GM19240 (cell line): Measurements from ENCODE around the gene LUC7L2.
"Not testable (repeated sequence)": the region's sequence is repeated elsewhere in the genome, so short reads cannot be mapped to it uniquely, and the experiment has no call there.

ENCODE experiments used
- DNase-seq: peaks from one replicate; pipeline ENCODE4 v3.0.0; 2011; ENCODE audit warnings: low spot score; ENCODE audit not compliant: insufficient read length

Gene LUC7L2

DNA sequence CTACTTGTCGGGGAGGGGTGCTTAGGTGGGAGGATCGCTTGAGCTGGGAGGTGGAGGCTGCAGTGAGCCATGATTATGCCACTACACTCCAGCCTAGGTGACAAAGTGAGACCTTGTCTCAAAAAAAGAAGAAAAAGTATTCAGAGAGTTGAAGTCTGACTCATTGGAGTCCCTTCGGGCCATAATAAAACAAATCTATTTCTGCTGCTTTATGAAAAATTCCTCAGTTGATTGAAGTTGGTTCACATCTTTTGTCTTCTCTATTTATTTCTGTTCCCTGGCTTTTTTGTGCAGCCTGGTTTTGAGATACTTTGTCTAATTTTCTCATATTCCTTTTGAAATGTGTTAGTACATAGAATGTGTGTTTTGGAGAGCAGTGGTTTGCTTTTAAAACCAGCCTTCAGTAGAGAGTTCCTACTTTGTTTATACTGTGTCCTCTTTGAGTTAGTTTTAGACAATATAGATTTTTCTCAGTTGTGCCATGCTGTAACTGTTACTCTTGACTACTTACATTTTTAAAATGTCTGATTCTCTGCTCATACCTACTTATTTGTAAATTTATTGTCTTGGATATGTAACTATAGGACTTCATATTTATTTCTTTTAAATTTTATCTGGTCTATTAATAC lies 36.7 kb downstream of the LUC7L2 start:
- no peak for DNase-seq

DNA sequence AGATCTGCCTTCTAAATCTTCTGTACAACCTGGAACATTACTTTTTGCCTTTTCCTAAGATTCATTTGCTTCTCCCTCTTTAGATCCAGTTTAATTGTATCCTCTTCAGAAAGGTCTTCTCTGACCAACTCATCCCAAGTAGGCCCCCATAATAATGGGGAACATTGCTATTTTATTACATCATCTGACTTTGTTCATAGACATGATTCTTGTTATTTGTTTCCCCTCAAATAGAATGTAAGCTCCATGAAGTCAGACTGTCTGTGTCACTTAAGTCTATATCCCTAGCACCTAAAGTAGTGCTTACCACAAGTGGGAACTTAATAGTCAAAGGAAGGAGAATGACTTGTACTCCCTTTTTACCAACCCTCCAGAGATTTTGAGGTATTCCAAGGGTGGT lies 37.5 kb downstream of the LUC7L2 start:
- no peak for DNase-seq

DNA sequence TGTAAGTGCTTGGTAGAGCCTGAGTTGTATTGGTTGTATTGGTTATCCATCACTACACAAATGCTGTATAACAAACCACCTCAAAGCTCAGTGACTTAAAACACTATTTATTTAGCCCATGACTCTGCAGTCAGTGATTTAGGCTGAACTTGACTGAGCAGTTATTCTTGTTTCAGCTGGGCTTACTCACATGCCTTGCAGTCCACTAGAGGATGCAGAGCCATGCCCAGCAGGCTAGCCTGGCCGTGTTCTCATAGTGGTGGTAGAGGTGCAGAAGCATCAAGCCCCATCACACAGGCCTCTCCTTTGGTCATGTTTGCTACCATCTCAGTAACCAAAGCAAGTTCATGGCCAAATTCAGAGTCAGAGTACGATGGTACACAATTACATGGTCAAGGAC lies 43.9 kb downstream of the LUC7L2 start:
- no peak for DNase-seq

DNA sequence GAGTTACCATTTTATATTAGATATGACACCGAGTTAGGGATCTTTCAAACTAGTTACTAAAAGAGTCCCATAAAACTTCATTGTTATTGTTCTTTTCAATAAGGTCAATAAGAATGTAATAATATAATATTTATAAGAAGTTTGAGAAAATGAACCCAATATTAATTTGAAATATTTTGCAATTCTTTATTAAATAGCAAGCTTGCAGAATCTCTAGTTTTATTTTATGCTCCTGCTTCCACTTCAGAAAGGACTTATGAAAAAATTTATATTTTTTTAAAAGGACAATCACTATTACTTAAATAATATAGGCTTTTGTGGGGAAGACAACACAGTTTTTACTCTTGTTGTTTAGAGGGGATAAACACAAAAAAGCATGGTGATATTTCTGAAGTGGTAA lies 47.9 kb downstream of the LUC7L2 start:
- no peak for DNase-seq

DNA sequence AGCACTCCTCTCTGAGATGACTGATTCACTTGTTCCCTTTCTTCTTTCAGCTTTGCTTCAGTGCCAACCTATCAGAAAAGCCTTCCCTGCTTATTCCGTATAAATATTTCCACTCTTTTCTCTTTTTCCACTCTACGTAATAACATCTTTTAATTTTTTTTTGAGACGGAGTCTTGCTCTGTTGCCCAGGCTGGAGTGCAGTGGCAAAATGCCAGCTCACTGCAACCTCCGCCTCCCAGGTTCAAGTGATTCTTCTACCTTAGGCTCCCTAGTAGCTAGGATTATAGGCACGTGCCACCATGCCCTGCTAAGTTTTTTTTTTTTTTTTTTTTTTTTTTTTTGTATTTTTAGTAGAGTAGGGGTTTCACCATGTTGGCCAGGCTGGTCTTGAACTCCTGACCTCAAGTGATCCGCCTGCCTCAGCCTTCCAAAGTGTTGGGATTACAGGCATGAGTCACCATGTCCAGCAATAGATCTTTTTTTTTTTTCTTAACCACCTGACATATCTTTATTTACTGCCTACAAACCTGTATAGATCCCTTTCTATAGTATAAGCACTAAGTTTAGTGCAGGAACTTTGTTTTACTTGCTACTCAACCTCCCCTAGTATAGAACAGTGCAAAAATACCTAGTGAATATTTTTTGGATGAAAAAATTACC lies 55.2 kb downstream of the LUC7L2 start:
- DNase-seq = not testable (repeated sequence)

DNA sequence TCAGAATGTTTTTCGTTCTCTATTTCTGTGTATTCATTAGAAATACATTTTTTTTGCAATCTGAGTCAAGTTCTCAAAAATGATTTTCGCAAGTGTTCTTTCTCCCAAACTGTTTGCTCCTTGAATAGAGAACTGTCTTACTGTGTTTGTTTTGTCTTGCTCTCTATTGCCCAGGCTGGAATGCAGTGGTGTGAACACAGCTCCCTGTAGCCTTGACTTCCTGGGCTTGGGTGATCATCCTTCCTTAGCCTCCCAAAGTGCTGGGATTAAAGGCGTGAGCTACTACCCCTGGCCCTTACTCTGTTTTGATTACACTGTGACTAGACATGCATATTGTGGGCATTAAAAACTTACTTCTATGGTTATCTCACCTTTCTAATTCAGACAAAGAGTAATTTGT lies 56.7 kb downstream of the LUC7L2 start:
- no peak for DNase-seq

DNA sequence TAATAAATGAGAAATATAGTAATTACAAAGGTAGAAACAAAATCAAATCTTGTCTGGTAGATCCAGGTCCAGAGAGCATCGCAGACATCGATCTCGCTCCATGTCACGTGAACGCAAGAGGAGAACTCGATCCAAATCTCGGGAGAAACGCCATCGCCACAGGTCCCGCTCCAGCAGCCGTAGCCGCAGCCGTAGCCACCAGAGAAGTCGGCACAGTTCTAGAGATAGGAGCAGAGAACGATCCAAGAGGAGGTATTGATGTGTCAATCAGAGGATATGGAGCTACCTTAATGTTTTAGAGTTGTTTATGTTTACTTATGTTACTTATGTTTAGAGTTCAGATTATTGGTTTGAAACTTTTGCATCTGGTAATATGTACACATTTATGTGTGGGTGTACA lies 57.8 kb downstream of the LUC7L2 start:
- DNase-seq = no peak

DNA sequence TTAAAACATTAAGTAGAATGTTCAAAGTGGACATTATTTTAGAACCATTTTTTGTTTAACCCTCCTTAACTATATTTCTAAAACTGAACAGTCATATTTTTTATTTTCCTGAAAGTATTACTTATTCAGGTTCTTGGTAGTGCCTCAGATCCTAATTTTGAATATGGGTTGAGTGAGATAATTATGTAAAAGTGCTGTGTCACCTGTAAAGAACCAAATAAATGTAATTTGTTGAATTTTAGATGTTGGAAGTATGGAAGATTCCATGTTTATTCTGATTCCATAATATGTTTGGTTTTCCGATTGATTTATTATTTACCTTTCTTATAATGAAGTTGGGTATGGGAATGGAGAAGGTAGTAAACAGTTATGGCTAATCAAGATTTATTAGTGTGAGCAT lies 61.4 kb downstream of the LUC7L2 start:
- no peak for DNase-seq

DNA sequence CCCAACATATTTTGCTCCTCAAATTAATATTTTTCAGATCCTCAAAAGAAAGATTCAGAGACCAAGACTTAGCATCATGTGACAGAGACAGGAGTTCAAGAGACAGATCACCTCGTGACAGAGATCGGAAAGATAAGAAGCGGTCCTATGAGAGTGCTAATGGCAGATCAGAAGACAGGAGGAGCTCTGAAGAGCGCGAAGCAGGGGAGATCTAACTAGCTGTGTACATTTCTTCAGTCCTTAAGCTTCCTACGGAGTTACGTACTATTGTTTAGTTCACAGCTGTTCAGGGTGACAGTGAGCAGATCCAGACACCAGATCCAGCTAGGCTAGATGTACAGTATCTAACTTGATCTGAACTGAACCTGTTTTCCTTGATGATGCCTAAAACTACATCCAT lies 62.4 kb downstream of the LUC7L2 start:
- DNase-seq = no peak

DNA sequence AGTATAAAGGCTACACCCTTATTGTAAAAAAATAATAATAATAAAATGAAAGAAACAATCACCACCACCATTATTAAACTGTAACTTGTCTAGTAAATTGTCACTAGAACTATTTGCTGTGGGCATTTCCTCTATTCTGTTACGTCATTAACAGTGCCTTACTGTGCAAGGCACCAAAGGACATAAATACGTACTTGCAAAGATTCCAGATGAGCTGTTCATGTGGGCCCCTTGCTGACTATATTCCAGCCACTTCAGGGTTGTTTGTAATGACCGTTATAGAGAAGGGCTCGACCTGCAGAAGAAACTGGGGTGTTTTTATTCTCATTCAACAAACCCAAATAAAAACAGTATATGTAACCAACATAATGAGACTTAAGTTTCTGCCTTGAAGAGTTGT lies 63.4 kb downstream of the LUC7L2 start:
- no peak for DNase-seq

DNA sequence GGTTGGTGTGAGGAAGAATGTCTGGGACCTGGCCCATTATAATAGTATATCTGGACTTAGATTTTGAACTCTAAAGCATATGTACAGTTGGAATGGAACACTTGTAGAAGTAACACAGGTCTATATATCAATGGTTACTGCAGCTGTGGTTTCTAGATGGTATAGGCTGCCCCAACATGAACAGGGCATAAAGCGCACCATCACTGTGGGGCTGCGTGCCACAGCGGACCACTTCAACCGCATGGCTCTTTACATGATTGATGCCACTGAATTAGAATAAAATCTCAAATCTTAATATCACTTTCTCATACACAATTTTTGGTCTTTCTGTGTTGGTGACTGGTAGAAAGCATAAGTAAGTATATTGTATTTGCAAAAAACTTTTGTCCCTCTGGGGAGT lies 64.3 kb downstream of the LUC7L2 start:
- no peak for DNase-seq

DNA sequence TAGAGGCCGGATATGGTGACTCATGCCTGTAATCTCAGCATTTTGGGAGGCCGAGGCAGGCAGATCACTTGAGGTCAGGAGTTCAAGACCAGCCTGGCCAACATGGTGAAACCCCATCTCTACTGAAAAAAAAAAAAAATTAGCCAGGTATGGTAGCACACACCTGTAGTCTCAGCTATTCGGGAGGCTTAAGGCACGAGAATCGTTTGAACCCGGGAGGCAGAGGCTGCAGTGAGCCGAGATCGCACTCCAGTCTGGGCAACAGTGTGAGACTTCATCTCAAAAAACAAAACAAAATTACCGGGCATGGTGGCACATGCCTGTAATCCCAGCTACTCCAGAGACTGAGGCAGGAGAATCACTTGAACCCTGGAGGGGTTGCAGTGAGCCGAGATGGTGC lies 66.0 kb downstream of the LUC7L2 start:
- DNase-seq = not testable (repeated sequence)

DNA sequence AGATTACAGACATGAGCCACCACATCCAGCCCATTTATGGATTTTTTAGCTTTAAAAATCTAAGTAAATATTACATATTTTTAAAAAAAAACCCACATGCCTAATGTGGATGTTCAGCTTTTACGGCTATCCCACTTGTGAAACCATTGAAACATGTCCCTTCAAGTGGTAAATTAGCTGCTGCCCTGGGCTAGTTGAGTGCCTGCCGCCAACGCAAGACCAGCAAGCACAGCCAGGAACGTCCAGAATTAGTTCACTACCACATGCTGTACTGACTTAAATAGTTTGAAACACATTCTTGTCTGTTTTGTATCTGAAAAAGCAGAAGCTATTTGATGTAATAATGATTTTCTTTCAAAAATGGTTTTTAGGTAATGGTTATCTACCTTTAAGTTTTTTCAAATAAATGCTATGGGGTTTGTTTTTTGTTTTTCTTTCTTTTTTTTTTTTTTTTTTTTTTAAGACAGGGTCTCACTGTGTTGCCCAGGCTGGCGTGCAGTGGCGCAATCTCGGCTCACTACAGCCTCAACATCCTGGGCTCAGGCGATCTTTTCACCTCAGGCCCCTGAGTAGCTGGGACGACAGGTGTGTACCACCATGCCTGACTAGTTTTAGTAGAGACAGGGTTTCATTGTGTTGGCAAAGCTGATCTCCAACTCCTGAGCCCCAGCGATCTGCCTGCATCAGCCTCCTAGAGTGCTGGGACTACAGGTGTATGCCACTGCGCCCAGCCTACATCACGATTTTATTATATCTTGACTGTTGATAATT lies 66.7 kb downstream of the LUC7L2 start:
- DNase-seq = no peak

DNA sequence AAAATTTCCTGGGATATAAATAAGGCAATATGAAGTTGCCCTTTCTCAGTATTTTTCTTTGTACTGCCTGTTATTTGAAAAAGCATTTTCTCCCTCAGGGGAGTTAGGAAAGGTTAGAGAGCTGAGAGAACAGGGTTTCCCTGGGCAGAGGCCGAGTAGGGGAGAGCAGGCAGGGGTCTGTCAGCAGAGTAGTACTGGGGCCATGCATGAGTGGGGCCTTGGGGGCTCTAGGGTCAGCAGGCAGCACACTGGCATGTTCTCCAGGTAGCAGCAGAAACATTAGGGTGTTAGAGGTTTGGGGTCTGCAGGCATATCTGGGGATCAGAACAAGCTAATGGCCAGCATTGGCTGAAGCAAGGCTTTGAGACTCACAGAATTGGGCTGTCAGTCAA lies 67.3 kb downstream of the LUC7L2 start:
- DNase-seq = no peak

DNA sequence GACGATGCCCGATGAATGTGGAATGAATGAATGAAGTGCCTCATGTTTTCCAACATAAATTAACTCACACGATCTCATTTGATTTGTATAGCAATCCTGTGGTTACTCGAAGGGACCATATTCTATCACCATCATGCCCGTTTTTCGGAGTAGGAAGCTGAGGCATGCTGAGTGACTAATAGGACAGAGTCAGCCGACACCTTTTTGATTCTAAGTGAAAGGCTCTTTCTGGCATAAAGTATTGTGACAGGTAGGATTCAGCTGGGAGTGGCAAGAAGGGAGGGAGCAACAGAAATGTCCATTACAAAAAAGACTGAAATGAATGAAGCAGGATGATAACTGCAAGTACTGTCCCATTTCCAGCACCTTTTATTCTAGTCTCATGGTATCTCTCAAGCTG lies 68.1 kb downstream of the LUC7L2 start:
- DNase-seq = no peak

DNA sequence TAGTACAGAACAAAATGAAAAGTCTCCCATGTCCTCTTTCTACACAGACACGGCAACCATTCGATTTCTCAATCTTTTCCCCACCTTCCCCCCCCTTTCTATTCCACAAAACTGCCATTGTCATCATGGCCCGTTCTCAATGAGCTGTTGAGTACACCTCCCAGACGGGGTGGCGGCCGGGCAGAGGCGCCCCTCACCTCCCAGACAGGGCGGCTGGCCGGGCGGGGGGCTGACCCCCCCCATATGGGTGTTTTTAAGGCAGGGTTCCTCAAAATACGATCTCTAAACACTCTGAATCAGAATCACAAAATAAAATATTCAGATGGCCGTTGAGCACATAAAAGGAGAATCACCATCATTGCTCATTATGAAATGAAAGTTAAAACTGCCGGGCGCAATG lies 70.0 kb downstream of the LUC7L2 start:
- DNase-seq = not testable (repeated sequence)

DNA sequence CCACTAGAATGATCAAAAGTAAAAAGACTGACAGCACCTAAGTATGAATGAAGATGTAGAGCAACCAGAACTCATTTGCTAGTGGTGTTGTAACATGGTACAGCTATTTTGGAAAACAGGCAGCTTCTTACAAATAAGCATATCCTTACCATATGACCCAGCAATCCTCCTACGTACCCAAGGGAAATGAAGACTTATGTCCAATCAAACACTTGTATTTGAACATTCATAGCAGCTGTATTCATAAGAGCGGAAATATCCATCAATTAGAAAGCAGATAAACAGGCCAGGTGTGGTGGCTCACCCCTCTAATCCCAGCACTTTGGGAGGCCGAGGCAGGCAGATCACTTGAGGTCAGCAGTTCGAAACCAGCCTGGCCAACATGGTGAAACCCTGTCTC lies 70.7 kb downstream of the LUC7L2 start:
- DNase-seq = no peak

DNA sequence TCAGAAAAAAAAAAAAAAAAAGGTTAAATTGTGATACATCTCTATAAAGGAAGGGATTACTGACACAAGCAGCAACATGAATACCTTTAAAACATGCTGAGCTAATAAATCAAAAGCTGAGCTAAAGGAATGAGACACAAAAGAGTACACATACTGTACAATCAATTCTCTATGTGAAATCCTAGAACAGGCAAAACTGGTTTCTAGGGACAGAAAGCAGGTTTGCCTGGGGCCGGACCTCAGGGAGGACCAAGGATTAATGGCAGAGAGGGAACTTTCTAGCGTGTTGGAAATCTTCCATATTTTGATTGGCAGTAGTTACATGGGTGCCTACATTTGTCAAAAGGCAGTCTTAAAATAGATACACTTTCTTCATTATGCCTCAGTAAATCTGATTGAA lies 71.3 kb downstream of the LUC7L2 start:
- DNase-seq = no peak

DNA sequence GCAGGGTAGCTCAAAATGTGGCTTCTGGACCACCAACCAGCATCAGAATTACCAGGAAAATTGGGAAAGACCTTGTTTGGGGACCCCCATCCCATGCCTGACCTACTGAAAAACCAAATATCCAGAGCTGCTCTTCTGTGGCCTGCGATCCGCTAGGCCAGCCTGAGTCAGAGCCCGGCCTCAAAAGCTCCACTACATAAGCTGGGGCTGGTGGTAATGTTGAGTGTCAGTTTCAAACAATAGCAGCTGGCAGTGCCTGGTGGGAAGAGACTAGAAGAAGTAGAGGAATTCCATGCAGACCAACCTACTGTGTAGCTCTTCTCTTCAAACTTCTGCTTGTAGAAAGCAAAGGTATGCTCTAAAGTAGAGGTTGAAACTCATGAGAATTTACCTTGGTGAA lies 71.8 kb downstream of the LUC7L2 start:
- no peak for DNase-seq

DNA sequence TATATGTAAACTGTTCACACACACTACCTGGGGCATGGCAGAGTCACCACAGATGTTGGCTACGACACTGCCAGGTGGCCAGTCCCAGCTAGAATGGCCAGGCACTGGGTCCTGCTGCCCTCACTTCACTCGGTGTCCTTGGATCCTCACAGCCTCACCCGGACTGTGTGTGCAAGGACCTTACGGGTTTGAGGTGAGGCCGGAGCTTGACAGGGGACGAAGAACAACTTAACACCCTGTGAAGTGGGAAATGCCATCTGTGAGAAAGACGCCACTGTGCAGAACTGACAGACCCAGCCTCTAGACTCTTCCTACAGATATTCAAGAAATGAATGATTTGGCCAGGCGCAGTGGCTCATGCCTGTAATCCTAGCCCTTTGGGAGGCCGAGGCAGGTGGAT lies 77.1 kb downstream of the LUC7L2 start:
- no peak for DNase-seq

DNA sequence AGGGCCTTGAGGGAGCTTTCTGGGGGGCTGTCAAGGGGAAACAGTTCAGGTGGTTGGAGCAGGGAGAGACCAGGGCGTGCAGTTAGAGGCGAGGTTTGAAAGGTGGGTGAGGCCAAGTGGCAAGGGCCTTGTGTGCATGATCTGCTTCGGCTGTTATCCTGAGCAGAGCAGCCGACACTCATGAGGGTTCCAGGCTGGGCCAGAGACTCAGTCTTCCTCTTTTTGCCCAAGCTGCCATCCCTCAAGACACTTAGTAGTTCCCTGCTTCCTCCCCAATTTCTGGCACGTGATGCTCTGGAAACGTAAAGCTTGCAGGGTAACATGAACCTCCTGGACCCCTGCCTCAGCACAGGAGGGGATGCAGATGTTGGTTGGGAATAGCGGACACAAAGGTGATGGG lies 79.7 kb downstream of the LUC7L2 start:
- no peak for DNase-seq

DNA sequence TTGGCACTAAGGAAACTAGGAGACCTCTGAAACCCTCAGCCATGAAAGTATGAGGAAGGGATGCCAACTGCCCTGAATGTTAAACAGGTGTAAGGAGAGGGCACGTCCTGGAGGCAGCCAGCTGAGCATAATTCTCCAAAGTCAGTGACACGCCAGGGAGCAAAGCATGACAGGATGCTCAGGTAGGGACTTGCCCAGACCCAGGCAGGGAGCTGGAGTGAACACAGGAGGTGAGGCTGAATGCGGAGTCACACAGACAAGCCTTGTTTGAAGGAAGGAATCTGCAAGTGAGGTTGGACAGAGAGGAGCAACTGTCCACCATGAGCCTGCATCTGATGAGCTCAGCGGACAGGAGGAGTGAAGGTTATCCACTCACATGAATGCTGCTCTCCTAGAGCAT lies 82.3 kb downstream of the LUC7L2 start:
- no peak for DNase-seq
